Measurements from ENCODE around the gene LGALS12.
A peak's percentile ranks its signal among the peaks of the same experiment; 100 is the strongest.
"Not testable (repeated sequence)": the region's sequence is repeated elsewhere in the genome, so short reads cannot be mapped to it uniquely, and the experiment has no call there.

The LGALS12 gene

DNA sequence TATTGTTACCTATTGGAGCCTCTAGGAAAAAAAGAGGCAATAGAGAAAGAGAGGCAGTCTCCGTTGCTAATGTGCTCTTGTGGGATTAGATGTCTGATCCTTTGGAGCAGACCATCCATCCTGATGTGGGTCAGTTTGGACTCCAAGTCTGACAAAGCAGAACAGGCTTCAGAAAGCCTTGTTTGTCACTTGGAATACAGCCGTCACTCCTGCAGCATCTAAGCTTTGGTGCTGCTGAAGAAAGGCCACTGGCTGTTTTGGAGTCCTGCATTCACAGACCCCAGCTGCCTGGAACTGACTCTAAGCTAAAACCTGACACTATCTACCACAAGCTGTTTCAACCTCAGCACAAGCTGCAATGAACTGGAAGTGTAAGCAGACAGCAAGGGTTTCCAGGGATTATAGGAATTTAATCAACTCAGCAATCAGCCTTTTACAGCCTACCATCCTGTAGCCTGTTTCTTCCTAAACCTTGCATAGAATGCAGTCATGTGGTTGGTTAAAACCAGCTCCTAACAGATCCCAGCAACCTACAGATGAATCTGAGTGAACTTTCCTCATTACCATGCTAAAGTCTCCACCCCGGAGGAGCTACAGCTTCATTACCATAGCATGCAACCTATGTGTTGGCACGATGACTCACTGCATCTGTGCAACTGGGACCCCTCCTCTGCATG is 27.1 kb downstream of the LGALS12 start:
- no peak for DNase-seq (ENCODE audit: low spot score)

DNA sequence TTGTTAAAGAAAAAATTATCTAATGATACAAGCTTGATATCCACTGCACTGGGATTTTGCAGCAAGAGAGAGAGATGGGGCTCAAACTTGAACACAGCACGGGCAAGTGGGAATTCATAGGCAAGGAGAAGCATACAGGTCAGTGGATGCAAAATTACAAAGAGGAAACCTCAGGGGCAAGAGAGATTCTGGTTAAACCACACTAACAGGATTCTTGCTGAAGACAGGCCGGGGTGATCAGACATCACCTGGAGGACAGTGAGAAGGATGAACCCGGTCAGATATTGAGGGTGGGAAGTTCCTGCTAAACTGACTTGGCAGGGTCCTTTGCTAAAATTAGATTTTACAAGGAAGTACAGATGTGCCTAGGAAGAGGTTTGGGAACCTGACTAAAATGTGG is 28.2 kb downstream of the LGALS12 start:
- DNase-seq (ENCODE audit: low spot score) = no peak

DNA sequence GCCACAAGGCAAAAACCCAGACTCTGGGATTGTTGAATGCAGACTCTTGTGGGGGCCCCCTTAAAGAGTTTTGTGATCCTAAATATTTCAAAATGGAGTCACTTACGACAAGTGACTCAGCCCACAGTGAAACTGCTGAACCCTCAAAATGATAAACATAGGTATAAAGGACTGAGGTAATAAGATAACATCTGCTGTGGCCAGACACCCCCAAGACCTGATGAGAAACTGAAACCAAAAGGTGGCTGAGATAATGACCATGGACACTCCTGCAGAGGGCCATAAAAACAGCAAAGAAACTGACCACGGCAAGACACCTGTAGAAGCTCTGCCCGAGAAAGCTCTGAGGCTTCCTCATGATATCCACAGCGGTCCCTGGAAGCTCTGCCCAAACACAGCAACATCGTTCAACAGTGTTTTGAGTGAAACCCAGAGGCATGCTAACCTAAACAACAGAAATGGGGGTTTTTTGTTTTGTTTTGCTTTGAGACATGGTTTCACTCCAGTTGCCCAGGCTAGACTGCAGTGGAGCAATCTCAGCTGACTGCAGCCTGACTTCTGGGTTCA is 29.1 kb downstream of the LGALS12 start:
- DNase-seq (ENCODE audit: low spot score) = no peak

DNA sequence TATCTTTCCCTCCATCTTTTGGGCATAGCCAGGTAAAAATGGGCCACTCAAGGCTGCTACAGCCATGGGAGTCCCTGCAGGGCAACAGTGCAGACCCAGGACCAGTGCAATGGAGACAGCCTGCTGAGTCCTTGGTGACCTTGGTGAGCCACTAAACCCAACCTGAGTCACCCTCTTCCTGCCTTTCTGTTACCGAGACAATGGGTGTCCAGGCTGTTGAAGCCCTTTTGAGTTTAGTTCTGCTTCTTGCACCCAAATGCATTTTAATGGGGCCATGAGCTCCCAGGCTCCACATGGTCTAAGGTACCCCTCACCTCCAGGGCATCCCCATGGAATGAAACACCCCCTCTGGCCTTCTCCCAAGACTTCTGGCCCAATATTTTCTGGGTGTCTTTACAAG is 29.9 kb downstream of the LGALS12 start:
- DNase-seq (ENCODE audit: low spot score) = no peak

DNA sequence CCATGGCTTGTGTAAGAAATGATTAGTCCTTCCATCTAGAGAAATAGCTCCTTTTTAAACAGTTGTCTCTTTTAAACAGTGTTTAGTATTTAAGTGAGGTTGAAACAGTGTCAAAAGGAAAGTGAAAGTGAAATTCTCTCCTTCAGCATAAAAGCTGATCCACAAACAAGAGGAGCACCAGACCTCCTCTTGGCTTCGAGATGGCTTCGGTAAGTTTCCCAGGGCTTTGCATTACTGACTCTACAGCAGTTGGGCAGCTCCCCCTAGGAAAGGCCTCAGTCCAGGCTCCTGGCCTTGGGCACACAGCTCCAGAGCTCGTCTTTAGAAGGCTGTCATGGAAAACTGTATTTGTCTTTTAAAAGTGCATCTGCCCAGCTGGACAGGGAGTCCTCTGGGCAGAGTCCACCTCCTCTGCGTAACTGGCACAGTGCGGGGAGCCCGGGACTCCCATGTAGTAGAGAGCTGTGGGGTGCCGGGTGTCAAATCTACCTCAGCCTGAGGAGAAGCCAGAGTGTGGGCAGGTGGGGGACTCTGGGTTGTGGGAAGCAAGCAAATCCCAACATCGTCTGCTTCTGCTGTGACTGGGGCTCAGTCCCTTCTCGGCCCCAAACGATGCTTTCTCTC is 30.9 kb downstream of the LGALS12 start, which contains the start of gene PLAAT4:
Gene PLAAT4, plus strand, starts transcription at position 140 of the 624 bp plus-strand sequence. Its CDS starts 61 bp downstream, at position 201.
- peak; percentile 53 for DNase-seq (ENCODE audit: low spot score)

DNA sequence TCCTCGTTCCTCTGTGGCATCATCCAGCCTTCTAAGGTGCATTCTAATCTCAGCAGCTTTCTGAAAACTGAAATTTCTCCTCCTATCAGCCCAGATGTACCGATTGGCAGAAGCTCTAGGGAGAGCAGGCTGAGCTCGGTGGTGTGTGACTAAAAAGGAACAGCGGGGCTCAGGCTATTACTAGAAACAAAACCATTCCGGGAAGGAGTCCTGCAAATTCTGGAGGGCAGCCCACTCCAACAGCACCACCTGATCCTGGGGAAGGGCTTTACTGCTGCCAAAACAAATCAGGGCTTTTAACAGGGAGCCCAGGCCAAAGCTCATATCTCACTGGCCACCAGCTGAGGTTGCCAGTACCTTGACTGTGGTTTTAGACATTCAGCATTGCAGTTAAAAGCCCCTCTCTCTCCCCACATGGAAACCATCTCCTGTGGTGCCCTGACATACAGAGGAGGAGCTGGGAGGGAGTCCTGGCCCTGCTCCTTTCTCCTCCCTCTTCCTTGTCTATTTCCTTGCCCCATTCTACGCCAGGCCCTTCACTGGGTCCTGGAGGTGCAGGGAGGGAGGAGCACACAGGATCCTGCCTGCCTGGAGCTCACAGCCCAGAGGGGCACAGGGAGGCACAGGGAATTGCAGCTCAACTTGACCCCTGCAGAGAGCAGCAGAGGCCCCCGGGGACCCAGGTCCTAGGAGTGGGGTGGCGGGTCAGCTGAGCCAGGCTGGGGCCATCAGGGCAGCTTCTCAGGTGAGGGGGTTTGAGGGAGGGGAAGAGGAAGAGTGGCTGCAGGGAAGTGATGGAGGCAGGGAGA is 31.6 kb downstream of the LGALS12 start:
- peak; percentile 98 for DNase-seq (ENCODE audit: low spot score)

DNA sequence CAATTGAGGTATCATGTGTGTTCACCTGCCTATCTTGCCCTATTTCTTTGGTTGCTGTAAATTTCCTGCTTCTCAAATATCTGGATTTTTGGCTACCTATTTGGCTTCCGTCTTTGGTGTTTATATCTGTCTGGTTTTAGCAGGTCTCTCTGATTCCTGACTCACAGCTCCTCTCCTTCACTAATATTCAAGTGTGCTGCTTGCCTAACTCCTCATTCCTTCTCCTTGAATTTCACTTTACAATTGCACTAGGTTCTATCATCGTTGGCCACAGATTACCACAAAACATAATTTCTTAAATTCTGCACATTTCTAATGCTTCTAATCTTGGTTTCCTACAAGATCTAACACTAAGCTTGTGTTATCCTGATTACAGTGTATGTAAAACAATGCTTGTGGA is 36.6 kb downstream of the LGALS12 start:
- not testable (repeated sequence) for DNase-seq (ENCODE audit: low spot score)

DNA sequence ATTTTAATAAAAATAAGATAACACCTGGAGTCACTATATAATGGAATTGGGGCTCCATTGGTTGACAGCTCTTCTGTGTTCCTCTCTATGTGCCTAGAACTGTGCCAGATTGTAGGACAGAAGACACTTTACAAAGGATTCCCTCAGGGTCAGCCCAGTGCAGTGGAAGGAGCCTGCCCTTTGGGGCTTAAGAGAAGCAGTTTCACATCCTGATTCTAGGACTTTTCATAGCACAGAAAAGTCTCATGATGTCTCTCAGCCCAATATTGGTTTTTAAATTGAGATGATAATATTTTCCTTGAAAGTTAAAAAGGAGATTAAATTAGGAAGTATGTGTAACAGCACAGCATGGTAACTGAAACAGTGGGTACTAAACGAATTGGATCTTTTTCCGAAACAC is 37.8 kb downstream of the LGALS12 start:
- no peak for DNase-seq (ENCODE audit: low spot score)

DNA sequence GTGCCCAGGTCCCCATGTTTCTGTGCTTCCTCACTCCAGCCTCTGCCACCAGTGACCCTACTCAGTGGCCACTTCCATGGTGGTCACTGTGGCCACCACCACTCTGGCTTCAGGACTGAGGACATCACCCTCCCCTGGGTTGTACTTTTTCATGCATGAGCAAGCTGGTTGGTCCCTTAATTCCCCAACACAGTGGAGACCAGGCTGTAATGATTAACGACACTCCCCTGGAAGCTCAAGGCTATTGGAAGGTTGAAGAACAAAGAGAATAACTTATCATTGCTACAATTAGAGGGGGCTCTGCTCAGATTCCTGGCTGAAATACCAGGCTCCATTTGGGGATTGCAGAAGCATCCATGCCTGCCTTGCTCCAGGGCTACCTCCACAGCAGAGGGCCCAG is 41.2 kb downstream of the LGALS12 start:
- DNase-seq (ENCODE audit: low spot score) = no peak

DNA sequence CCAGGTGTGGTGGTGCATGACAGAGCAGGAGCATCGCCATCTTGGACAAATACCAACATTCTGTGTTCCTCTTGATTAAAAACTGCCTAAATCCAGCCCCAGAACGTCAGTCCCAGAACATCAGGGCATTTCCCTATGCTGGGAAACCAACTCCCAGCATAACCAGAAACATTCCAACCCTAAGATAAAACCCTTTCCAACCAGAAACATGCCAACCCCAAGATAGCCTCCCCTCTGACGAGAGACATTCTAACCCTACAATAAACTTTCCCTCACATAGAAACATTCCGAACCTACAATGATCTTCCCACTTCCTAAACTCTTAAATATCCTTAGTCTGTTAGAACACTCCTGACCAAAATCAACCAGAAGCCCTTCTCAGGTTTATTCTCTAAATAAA is 42.3 kb downstream of the LGALS12 start:
- no peak for DNase-seq (ENCODE audit: low spot score)

DNA sequence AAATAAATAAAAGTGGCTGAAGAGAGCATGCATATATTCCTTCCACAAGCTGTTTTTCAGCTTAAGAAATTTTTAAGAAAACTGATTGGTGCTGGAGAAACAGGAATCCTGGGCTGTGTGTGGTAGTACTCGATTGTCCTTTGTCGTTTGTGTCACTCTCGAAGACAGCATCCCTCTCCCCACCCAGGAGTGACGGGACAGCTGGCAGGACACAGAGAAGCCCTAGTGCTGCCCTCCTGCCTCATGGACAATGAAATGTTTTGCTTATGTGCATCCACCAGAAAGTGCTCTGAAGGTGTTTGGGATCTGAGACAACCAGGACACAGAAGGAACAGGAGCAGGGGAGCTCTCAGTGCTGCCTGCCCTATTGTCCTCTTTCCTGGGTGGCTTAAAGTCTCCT is 43.5 kb downstream of the LGALS12 start:
- no peak for DNase-seq (ENCODE audit: low spot score)

DNA sequence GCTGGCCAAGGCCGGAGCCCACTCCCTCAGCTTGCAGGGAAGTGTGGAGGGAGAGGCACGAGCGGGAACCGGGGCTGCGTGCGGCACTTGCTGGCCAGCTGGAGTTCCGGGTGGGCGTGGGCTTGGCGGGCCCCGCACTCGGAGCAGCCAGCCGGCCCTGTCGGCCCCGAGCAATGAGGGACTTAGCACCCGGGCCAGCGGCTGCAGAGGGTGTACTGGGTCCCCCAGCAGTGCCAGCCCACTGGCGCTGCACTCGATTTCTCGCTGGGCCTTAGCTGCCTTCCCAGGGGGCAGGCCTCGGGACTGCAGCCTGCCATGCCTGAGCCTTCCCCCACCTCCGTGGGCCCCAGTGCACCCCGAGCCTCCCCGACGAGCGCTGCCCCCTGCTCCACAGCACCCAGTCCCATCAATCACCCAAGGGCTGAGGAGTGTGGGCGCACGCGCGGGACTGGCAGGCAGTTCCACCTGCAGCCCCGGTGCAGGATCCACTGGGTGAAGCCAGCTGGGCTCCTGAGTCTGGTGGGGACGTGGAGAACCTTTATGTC is 44.3 kb downstream of the LGALS12 start:
- not testable (repeated sequence) for DNase-seq (ENCODE audit: low spot score)

DNA sequence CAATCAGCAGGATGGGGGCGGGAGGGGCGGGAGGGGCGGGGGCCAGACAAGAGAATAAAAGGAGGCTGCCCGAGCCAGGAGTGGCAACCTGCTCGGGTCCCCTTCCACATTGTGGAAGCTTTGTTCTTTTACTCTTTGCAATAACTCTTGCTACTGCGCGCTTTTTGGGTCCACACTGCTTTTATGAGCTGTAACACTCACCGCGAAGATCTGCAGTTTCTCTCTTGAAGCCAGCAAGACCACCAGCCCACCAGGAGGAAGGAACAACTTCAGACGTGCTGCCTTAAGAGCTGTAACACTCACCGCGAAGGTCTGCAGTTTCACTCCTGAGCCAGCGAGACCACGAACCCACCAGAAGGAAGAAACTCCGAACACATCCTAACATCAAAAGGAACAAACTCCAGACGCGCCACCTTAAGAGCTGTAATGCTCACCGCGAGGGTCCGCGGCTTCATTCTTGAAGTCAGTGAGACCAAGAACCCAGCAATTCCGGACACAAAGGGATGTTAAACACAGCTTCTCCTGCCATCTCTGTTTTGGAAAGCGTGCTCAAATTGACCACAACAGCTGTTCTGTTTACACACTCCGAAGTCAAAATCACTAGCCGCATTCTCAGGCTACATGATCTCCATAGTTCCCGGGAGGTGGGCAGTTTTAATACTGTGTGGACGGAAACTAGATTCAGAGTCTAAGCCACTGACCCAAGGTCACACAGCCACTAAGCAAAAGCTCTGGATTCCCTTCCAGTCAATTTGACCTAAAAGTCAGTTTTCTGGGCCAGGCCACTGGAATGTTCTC is 45.4 kb downstream of the LGALS12 start:
- no peak for DNase-seq (ENCODE audit: low spot score)

DNA sequence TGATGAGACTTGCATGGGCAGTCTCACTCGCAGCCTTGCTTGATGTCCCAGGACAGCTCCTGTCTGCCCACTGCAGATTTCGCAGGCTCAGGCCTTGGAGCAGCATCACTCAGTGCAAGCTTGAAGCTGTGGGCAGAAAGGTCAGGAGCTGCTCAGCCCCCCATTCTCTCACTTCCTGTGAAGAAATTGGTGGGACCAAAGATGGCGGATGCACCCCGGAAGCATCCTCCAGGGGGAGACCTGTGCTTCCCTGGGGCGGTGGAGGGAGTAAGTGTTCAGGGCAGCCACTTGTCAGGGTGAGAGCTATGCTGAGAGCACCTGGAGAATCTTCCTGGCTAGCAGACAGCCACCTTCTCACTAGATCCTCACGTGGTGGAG is 46.0 kb downstream of the LGALS12 start:
- no peak for DNase-seq (ENCODE audit: low spot score)

DNA sequence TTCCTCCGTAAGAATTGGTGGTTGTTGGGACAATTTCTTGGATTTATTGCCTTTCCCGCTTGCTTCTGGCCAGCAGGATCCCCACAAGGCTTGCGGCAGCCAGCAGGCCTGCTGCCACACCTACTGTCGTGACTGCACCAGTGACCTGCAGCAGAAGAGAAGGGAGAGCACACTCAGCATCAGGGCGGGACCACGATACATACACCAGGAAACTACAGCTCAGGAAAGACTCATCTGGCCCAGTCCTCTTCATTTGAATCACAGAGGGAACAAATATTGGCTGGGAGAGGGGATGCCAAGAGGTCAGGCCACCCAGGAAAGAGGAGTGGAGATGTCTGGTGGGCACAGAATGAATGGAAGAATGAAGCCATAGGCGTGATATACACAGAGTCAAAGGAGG is 47.0 kb downstream of the LGALS12 start:
- no peak for DNase-seq (ENCODE audit: low spot score)

DNA sequence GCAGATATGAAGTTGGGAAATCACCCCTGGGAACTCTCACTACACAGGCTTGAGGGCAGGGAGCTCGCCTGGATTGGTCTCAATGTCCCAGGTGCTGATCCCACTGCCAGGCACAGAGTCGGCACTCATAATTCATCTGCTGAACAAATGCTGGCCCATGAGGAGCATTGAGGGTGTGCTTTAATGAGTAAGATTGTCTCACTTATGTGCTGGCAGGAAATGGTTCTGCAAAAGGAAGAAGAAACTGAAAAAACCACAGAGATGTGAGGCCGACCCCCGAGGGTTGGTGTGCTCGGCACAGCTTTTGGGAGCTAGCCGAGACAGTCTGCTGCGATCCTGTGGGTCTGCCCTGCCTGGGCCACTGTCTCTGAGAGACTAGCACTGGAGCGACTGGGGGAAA is 47.9 kb downstream of the LGALS12 start:
- DNase-seq (ENCODE audit: low spot score) = no peak

DNA sequence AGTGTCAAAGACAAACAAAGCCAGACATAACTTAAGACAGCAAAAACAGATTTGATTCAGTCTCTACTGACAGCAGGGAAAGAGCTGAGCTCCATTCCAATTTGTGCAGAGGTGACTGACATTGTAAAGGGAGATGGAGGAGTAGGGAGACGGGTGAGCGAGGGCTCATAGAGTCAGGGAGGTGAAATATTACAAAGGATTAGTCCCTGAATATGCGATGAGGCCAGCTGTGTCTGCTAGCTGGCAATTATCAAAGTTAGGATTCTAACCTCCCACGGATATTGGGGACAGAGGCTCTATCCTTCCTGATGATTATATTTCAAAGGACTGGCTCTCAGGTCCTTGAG is 49.0 kb downstream of the LGALS12 start:
- DNase-seq (ENCODE audit: low spot score) = no peak

DNA sequence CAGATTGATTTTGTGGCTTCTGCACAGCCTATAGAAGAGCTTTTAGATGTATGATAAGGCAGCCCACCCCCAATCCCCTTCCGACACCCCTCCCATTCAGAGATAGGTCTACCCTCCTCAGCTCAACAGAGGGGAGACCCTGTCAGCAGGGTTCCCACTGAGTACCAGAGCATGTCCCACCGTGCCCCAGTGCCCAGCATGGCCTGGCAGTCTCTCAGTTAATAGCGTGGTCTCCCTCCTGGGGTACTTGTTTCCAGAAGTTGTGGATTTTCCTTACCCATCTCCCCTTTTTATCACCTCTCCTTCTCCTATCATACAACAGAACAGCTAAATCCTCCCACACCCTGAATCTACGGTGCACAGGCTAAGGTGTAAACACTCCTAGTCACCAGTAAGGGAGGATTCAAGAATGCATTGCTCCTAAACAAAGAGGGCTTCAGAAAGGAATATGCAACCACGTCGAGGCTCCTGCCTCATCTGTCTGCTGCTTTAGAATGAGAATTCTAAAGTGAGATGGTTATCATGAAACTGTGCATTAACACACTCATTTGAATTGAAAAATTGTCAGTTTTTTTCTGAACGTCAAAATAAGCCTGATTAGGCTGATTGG is 50.6 kb downstream of the LGALS12 start:
- DNase-seq (ENCODE audit: low spot score) = no peak

DNA sequence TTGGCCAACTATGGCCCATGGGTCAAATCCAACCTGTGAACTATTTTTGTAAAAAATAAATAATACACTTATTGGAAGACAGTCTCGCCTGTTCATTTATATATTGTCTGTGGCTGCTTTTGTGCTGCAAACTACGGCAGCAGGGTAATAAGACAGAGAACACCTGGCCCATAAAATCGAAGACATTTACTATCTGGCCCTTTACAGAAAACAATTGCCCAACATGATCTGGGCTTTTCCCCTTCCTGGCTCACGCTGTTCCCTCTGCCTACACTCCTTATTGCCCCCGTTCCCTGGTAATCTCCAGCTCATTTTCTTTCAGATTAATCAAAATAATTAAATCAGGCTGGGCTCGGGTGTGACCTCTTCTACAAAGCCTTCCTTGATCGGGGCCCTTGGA is 51.7 kb downstream of the LGALS12 start:
- DNase-seq (ENCODE audit: low spot score) = no peak

DNA sequence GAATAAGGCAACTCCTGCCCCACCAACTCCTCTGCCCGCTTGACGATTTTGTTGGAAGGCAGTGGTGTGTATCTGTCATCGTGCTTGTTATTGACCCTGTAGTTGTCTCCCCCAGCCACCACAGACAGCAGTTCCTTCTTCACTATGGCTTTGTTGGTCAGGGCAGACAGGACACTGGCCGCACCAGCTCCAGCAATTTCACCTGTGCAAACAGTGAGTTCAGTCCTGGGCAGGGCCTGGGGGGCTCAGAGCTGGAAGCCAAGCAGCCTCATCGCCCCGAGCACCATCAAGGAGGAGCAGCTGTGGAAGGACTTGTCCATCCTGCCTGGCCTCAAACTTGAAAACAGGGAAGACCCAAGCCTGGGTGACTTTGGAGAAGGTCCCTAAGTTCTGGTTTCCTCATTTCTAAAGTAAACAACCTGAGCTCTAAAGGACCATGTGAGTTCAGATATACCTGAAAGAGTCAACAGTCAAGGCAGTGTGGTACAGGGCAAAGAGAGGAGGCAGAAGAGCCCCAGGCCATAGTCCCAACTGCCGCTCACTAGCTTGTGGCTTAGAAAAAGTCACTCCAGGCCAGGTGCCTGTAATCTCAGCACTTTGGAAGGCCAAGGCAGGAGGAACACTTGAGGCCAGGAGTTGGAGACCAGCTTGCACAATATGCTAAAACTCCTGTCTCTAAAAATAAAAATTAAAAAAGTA is 52.7 kb downstream of the LGALS12 start:
- DNase-seq (ENCODE audit: low spot score) = no peak

All from cerebellar cortex (tissue), 1 donor.